GM15510 (cell line): Measurements from ENCODE around the gene TRIM22.
A peak's percentile ranks its signal among the peaks of the same experiment; 100 is the strongest.

Experiments used
- POLR2A ChIP-seq: IDR thresholded peaks from 3 replicates; pipeline ENCODE4 v1.6.1; 2011; ENCODE audit warnings: borderline replicate concordance; ENCODE audit not compliant: insufficient read length; ENCODE audit errors: extremely low read depth

TRIM22 gene

GRCh38 chr11:5689551-5689983 is at the start of gene TRIM22:
TRIM22 (plus strand) TSS chr11:5689790; CDS start chr11:5696233, 6,443 bp downstream.
- peak; percentile 58 for TF ChIP-seq POLR2A

GRCh38 chr11:5639953-5640352 is 49.6 kb upstream of the TRIM22 start:
- no peak for TF ChIP-seq POLR2A

GRCh38 chr11:5643585-5643984 is 46.0 kb upstream of the TRIM22 start:
- no peak for TF ChIP-seq POLR2A

GRCh38 chr11:5646139-5646538 is 43.5 kb upstream of the TRIM22 start:
- TF ChIP-seq POLR2A, result no peak

DNA sequence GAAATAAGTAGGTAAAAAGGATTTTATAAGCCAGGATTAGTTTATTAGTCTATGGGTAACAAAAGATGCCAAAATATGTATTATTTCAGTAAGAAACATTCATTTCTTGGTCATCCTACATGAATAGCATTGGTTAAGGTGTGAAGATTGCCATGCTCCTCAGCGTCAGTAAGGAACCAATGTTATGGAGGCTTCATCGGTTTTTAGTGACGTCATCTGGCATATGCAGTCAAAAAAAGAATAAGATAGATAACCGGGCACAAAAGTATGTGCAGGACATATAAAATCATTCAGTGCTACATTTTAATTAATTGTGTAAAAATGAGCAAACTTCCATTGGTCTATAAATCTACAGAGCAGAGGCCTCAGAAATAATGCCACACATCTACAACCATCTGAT is 34.1 kb upstream of the TRIM22 start:
- no peak for TF ChIP-seq POLR2A

- no peak for TF ChIP-seq POLR2A
Observed at GRCh38 chr11:5658318-5658717, 31.3 kb upstream of the TRIM22 start.

- TF ChIP-seq POLR2A, result no peak
Observed at GRCh38 chr11:5663511-5663910, 26.1 kb upstream of the TRIM22 start.

DNA sequence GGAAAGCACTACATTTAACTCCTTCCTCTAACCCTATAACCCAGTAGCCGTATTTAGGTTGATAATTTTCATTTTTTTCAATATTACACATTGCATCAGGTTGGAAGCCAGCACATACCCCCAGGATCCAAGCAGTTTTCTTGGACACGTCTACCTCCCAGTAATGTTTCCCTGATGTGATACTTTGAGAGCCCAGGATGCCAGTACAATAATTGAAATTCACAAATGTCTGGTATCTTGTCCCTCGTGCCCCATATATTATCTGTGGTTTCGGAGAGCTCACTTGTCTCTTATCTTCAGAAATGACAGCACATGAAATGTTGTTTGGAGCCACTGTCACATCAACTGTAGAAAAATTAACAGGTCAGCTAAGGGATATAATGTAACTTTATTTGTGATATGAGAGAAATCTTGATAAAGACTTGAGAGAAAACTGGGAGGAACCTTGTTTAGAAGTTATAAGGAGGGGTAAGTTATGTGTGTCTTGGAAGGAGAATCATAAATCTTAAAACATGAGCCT is 24.5 kb upstream of the TRIM22 start:
- no peak for TF ChIP-seq POLR2A

- TF ChIP-seq POLR2A, result no peak
Observed at GRCh38 chr11:5665746-5666401, 23.7 kb upstream of the TRIM22 start.

DNA sequence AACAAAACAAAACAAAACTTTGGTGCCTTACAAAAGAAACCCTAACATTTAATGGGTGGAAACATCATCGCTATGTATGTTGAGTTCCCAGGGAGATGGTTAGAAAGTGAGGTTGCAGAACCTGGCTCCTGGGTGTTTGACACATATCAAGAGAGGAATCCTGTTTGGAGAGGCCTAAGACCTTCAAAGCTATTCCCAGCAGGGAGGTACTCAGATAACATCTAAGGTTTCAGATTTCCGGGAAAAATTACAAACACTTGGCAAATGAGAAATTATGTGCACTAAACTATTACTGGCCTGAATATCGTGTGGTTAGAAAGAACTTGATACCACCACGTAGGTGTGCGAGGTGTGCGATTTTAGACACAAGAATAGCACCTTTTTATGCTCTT is 23.2 kb upstream of the TRIM22 start:
- TF ChIP-seq POLR2A, result no peak

- TF ChIP-seq POLR2A, result no peak
Observed at GRCh38 chr11:5671831-5672230, 17.8 kb upstream of the TRIM22 start.

DNA sequence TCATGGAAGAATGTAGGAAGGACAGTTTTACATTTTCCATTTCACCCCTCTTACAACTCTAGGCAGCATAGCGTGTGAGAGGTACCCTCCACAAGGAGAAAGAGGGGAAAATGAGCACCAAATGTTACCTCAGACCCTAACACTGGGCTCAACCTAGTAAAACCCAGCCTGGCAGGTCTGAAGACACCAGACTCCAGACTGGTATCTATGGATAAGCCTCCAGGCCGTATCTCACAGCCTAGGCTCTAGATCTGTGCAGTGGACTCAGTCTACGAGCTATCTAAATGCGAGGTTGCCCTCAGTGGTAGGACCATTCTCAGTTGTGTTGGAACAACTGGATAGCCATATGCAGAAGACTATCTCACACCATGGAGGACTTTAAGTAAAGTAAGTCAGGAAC is 15.2 kb upstream of the TRIM22 start:
- no peak for TF ChIP-seq POLR2A

GRCh38 chr11:5679811-5680210 is 9.8 kb upstream of the TRIM22 start:
- no peak for TF ChIP-seq POLR2A

- TF ChIP-seq POLR2A, result peak; percentile 32
Observed at GRCh38 chr11:5683620-5684019, 6.0 kb upstream of the TRIM22 start.

- no peak for TF ChIP-seq POLR2A
Observed at GRCh38 chr11:5684036-5684645, 5.4 kb upstream of the TRIM22 start.

DNA sequence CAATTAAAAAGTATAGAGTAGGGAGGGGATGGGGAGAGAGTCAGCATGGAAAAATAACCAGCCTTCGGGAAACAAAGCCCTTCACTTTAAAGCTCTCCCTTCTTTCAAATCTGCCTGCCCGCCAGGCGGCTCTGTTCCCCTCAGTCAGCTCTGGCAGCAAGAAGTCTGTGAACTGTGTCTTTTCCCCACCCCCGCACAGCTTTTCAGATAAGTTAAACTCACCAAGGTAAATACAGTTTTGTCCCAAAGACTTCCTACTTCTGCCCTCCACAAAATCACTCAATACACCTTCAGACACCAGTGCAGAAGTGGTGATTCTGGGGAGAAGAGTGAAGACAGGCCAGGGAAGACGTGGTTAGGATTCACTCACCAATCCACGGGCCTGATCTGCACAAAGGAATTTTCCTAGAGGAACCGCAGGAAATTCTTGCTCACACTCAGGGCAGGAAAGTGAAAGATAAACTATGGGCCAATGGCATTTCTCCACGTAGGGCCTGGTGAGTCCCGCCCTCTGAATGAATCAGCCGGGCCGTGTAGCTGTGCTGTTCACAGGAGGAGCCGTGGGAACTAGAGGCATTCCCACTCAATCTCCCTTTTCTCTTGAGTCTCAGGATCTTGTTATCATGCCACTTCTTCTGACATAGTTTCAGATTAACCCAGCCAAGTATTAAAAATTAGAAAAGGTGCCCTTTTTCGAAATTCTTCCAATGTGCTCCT is 4.8 kb upstream of the TRIM22 start, which contains the start of gene TRIM5:
TSS of gene TRIM5 (minus strand) at position 429 of the 717 bp plus-strand sequence. CDS start 4,897 bp downstream, outside the sequence.
- peak; percentile 54 for TF ChIP-seq POLR2A

DNA sequence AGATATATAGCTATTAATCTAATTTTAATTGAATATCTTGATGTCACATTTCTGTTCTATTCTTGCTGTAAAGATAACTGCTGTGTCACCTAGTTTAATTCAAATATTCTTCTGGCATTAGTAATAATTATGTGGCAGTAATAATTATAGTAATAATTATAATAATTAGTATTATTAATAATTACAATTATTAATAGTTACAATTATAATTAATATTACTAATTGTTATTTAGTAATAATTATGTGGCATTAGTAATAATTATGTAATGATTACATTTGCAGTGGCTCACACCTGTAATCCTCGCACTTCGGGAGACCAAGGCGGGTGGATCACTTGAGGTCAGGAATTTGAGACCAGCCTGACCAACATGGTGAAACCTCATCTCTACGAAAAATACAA is 3.2 kb upstream of the TRIM22 start:
- no peak for TF ChIP-seq POLR2A

DNA sequence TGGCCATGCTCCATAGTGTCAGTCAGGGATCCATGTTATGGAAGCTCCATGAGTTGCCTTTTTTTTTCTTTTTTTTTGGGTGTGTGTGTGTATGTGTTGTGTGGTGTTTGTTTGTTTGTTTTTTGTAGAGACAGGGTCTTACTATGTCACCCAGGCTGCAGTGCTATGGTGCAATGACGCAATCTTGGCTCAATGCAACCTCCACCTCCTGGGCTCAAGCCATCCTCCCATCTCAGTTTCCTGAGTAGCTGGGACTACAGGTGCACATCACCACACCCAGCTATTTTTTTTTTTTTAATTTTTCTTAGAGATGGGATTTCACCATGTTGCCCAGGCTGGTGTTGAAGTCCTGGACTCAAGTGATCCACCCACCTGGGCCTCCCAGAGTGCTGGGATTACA is 1.1 kb upstream of the TRIM22 start:
- TF ChIP-seq POLR2A, result no peak
